ENCODE data around the gene LRRC40. TPM values are rescaled to one million over a fixed set of nuclear protein-coding genes. Genes with fewer than 3 reads are reported as not detected.

LRRC40 gene
- polyA plus RNA-seq, 3 donors = 4.3 to 6.3 (median 5.0) TPM

DNA sequence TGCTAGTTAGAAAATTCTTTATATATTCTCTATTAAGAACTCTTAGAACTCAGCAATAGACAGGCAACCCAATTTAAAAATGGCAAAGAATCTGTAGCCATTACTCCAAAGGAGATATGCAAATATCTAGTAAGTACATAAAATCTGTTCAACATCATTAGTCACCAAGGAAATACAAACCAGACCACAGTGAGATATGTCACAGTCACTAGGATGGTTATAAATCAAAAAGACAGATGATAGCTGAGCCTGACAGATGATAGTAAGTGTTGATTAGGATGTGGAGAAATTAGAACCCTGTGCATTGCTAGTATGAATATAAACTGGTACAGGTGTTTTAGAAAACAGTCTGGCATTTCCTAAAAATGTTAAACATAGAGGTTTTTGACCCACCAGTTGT, 42.4 kb upstream of the LRRC40 start:
- no peak for TF ChIP-seq CTCF (IDR thresholded peaks at IDR 0.05)
- Histone ChIP-seq H3K36me3 (replicated peaks in 1 of 2; ENCODE audit: control insufficient read depth in 1 of 2, insufficient read depth in 2 of 2, low read length in 2 of 2) (peaks cover 98 to 100% of the 10 kb centered on the region in 2 donors), H3K4me3 (replicated peaks in 1 of 3; ENCODE audit: low read depth in 2 of 3, low read length in 3 of 3) (no peak overlapping the region), H4K20me1 (ENCODE audit: insufficient read depth, low read length) (peaks cover 27% of the 10 kb centered on the region), H3K79me2 (ENCODE audit: insufficient read depth, low read length) (peaks cover 2% of the 10 kb centered on the region), H3K27me3 (ENCODE audit: control insufficient read depth in 2 of 2, insufficient read depth in 2 of 2, low read length in 2 of 2) (no peaks in the 10 kb centered on the region), H2AFZ (ENCODE audit: insufficient read depth, low read depth, low read length, poor library complexity, severe bottlenecking) (no peak overlapping the region), H3K9ac (ENCODE audit: insufficient read depth, low read length, poor library complexity, severe bottlenecking) (no peak overlapping the region), H3K4me2 (replicated peaks; ENCODE audit: extremely low read depth, low read length, poor library complexity, severe bottlenecking) (no peak overlapping the region), H3K9me3 (replicated peaks in 1 of 2; ENCODE audit: control insufficient read depth in 1 of 2, insufficient read depth in 1 of 2, low read length in 2 of 2) (no peaks in the 10 kb centered on the region), H3K4me1 (ENCODE audit: control insufficient read depth in 1 of 2, insufficient read depth in 2 of 2, low read length in 2 of 2) (no peaks in the 10 kb centered on the region), H3K27ac (ENCODE audit: low read depth in 1 of 2, low read length in 2 of 2) (no peak overlapping the region)
- no peak for DNase-seq
- Mint-ChIP-seq H3K4me1 (no peaks in the 10 kb centered on the region), H3K4me3 (no peak overlapping the region), H3K27me3 (ENCODE audit: low read depth in 3 of 3) (no peaks in the 10 kb centered on the region), H3K27ac (no peak overlapping the region), H3K36me3 (peaks cover 84 to 85% of the 10 kb centered on the region in 2 donors), H3K9me3 (no peaks in the 10 kb centered on the region)
- intact Hi-C loops (cut with micrococcal nuclease) = loop anchor here in 1 of 2 donors (10.0 kb wide), 1 partner anchor 817 kb away; no protein-coding TSS in a partner anchor

GRCh38 chr1:70247122-70247521, 41.7 kb upstream of the LRRC40 start:
- H3K27ac ChIP-seq (ENCODE audit: low read depth in 1 of 2, low read length in 2 of 2) = no peak overlapping the region

More at GRCh38 chr1:70247122-70247521, 41.7 kb upstream of the LRRC40 start:
- H3K4me1 Mint-ChIP-seq = no peaks in the 10 kb centered on the region
- no peak for TF ChIP-seq CTCF (IDR thresholded peaks at IDR 0.05)
- no peaks in the 10 kb centered on the region for H3K9me3 ChIP-seq (replicated peaks in 1 of 2; ENCODE audit: control insufficient read depth in 1 of 2, insufficient read depth in 1 of 2, low read length in 2 of 2)
- no peak for DNase-seq
- no peak overlapping the region for H2AFZ ChIP-seq (ENCODE audit: insufficient read depth, low read depth, low read length, poor library complexity, severe bottlenecking)
- peaks cover 86% of the 10 kb centered on the region in 2 donors for H3K36me3 Mint-ChIP-seq
- no peak overlapping the region for H3K4me3 Mint-ChIP-seq
- H3K4me2 ChIP-seq (replicated peaks; ENCODE audit: extremely low read depth, low read length, poor library complexity, severe bottlenecking) = no peak overlapping the region
- H3K27me3 ChIP-seq (ENCODE audit: control insufficient read depth in 2 of 2, insufficient read depth in 2 of 2, low read length in 2 of 2) = no peaks in the 10 kb centered on the region
- intact Hi-C loops (cut with micrococcal nuclease) = loop anchor here in 1 of 2 donors (10.0 kb wide), 1 partner anchor 818 kb away; no protein-coding TSS in a partner anchor
- no peak overlapping the region for H3K27ac Mint-ChIP-seq
- no peaks in the 10 kb centered on the region for H3K27me3 Mint-ChIP-seq (ENCODE audit: low read depth in 3 of 3)
- H3K4me1 ChIP-seq (ENCODE audit: control insufficient read depth in 1 of 2, insufficient read depth in 2 of 2, low read length in 2 of 2) = no peaks in the 10 kb centered on the region
- H3K4me3 ChIP-seq (replicated peaks in 1 of 3; ENCODE audit: low read depth in 2 of 3, low read length in 3 of 3) = no peak overlapping the region
- H3K9me3 Mint-ChIP-seq = no peaks in the 10 kb centered on the region
- peaks cover 100% of the 10 kb centered on the region in 2 donors for H3K36me3 ChIP-seq (replicated peaks in 1 of 2; ENCODE audit: control insufficient read depth in 1 of 2, insufficient read depth in 2 of 2, low read length in 2 of 2)
- H3K79me2 ChIP-seq (ENCODE audit: insufficient read depth, low read length) = peaks cover 2% of the 10 kb centered on the region
- H4K20me1 ChIP-seq (ENCODE audit: insufficient read depth, low read length) = peaks cover 34% of the 10 kb centered on the region
- H3K9ac ChIP-seq (ENCODE audit: insufficient read depth, low read length, poor library complexity, severe bottlenecking) = no peak overlapping the region
